ENCODE measurements around the gene POLR1G.
A peak's percentile ranks its signal among the peaks of the same experiment; 100 is the strongest.

The POLR1G gene, protein sequence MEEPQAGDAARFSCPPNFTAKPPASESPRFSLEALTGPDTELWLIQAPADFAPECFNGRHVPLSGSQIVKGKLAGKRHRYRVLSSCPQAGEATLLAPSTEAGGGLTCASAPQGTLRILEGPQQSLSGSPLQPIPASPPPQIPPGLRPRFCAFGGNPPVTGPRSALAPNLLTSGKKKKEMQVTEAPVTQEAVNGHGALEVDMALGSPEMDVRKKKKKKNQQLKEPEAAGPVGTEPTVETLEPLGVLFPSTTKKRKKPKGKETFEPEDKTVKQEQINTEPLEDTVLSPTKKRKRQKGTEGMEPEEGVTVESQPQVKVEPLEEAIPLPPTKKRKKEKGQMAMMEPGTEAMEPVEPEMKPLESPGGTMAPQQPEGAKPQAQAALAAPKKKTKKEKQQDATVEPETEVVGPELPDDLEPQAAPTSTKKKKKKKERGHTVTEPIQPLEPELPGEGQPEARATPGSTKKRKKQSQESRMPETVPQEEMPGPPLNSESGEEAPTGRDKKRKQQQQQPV

DNA sequence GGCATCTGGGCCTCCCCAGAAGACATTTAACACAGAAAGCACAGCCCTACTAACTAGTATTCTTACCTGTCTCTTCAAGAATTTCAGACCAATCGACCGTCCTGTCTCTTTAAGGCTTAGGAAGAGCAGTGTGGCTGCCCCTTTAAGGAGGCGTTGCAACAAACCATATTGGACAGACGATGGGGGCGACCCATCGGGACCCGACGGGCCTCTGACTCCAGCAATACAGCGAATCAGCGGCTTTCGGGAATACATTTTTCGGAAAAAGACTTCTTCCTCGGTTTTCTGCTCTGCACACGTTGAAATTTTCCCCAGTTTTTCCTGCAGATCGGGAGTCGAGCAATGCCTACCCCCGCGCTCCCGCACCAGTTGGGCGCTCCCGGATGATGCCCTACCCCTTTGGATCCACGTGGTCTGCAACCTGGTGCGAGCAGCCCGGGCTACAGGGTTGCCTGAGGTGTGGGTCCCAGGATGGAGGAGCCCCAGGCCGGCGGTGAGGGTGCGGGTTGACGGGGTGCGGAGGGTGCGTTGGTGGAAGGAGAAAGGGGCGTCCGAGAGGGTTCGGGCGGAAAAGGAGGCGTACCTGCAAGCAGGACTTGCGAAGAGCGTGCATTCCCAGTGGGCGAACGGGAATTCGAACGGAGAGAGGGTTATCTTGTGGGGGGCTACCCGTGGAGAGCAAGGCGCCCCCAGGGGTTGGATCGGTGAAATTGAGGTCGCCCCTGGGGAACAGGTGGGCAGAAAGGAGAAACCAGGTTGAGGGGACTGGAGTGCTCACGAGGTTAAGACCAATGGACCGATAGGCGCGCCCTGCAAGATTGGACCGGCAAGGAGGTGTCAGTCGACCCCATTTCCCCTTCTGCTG lies at the start of gene POLR1G:
POLR1G (plus strand) TSS at position 419 of the 865 bp plus-strand sequence; CDS start at position 472, 53 bp downstream.
- DNase-seq: peak; percentile 86 to 93

DNA sequence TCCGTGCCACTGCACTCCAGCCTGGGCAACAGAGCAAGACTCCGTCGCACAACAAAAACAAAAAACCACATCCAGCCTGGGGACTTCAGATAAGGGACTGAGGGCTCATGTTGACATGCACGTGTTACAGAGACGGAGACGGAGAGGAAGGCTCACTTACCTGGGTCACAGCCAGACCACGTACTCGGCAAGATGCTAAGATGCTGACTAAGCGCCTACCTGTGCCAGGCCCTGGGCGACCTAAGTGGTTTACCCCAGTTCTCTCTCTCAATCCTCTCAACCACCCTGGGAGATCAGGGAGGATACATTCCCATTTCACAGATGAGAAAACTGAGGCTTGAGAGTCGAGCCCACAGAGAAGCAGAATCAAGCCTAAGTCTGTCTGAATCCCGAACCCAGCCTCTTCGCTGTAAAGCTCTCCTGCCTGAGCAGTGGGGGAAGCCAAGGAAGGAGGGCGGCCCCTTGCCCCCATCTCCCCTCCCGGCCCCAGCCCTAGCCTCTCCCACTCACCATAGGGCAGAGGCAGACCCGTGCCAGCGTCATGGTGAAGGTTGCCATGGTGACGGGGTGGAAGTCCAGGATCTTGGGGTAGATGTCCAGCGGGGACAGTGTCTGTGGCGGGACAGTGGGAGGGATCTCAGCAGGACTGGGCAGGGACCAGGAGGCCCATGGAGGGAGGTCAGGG lies 49.5 kb upstream of the POLR1G start:
- no peak for DNase-seq

DNA sequence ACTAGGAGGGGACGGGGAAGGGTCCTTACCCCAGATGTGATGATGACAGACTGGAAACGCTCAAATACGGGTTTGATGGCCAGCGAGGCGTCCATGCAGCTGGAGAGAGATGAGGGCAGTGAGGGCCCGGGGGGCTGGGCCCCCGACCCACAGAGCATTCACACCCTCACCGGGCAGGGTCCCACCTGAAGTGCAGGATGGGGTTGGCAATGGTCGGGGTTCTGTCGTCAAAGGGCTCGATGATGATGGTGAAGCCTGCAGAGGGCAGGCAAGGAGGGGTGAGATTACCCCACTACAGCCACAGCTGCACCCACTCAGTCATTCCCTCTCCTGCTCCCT lies 49.0 kb upstream of the POLR1G start:
- no peak for DNase-seq

DNA sequence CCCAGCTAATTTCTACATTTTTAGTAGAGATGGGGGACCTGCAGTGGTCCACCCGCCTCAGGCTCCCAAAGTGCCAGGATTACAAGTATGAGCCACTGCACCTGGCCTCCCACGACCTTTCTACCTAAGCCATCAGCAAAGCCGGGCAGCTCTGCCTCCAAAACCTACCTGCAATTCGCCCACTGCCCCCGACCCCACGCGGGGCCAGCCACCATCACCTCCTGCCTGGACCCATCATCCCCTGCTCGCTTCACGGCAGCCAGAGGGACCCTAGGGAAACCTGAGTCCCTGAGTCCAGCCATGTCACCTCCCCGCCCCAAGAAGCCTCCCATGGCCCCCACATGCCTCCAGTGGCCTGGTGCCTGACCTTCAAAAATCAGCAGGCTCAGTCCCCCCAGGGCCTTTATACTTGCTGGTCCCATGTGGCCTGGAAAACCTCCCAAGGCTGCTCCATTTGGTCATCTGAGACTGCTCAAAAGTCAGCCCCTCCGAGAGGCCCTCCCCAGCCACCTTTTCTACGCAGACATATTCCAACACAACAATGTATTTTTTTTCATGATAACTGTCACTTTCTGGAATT lies 48.1 kb upstream of the POLR1G start:
- DNase-seq: no peak

DNA sequence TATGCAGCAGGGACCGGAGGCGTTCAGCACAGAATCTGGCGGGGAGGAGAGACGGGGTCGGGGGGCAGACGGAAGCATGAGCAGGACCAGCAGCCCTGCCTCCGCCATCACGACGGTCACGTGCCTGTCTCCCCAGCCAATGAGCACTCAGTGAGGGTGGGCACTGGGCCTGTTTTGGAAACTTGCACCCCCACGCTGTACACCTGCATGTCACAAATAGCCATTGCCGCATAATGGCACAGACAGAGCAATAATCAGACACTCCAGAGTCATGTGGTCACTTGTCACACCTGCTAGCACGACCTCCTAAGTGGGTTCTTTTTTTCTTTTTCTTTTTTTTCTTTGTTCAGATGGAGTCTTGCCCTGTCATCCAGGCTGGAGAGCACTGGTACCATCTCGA lies 44.8 kb upstream of the POLR1G start:
- DNase-seq: no peak

DNA sequence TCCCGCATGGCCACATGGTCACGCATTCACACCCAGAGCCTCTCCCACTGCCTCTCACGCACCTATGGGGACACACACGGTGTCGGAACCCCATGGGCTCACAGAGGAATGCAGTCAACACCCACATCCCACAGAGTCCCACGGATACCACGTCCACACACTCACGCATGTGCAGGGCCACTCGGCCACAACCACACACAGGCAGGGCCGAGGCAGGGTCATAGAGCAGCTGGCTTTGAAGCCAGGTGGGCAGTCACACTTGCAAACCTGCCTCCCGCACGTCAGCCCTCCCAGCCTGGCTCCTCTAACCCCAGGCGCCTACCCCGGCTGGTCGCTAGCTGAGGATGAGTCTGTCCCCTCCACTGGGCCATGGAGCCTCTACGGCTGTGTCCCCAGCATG lies 44.2 kb upstream of the POLR1G start:
- no peak for DNase-seq

DNA sequence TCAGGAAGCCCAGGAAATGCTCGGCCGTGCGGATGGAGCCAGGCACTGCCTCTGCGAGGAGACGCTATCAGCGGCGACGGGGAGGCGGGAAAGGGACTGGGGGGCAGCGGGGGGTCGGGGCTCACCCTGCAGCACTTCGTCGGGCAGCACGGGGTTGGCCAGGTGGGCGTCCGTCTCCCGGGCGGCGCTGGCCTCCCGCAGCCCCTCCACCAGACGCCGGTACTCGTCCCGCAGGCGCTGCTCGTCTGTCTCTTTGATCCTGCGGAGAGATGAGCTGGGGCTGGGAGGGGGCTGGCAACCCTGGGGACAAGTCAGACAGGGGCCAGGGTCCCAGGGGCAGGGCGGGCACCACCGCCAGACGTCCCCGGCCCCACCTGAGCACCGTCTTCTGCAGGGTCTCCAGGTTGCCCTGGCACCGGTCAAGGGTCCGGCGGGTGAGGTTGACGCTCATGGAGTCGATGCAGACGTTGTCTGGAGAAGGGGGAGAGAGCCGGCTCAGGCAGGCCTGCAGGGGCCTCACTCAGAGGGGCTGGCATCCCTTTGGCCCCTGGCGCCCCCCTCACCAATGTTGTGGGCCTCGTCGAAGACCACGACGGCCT lies 42.5 kb upstream of the POLR1G start:
- no peak for DNase-seq

DNA sequence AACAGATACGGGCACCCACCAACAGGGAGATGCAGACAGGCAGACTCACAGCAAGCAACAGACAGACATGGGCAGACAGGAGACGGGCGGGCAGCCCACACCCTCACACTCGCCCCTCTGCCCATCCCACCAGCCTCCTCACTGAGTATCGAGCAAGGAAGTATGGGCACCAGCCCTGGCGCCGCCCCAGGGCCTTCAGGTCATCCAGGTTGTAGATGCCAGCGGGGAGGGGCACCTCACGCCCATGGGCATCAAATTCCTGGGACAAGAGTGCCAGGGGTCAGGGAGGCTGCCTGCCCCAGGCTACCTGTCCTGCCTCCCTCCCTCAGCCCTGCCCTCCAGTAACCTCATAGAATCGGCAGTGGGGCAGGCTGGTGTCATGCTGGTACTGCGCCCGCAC lies 41.7 kb upstream of the POLR1G start:
- DNase-seq: no peak

DNA sequence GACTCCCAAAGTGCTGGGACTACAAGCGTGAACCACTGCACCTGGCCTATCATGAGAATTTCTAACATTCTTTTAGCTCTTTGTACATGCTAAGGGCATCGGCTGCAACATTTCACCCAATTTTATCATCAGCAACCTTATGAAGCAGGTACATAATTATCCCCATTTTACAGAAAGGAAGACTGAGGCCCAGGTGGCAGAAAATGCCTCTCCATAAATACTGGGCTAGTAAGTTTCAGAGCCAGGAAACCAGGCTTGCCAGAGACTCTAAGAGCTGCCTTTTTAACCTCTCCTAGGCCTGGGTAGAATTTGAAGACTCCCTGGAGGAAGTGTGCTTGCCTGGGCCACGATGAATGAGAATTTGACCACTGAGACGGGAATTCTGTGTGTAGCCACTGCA lies 38.3 kb upstream of the POLR1G start:
- DNase-seq: no peak

DNA sequence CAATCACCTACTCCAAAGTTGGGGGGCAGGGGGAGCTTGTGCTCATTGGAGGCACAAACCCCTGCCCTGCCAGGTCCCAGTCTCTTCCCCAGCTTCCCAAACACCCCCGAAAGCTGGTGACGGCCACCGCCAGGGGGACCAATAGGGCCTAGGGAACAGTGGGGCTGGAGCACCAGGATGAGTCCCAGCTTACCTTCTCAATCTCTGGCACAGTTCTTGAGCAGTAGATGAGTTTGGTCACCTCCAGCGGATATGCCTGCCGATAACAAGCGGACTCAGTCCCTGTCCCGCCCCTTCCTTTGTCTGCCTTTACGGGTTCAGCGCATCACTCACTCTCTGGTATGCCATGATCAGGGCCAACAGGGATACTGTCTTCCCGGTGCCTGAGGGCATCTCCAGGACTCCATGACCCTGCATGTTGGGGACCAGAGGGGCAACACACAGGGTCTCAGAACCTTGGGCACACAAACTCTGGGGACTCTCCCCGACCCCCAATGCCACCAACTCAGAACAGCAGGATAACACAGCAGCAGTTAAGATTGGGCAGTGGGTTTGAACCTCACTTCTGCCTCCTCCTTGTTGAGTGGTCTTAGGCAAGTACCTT lies 37.6 kb upstream of the POLR1G start:
- no peak for DNase-seq

DNA sequence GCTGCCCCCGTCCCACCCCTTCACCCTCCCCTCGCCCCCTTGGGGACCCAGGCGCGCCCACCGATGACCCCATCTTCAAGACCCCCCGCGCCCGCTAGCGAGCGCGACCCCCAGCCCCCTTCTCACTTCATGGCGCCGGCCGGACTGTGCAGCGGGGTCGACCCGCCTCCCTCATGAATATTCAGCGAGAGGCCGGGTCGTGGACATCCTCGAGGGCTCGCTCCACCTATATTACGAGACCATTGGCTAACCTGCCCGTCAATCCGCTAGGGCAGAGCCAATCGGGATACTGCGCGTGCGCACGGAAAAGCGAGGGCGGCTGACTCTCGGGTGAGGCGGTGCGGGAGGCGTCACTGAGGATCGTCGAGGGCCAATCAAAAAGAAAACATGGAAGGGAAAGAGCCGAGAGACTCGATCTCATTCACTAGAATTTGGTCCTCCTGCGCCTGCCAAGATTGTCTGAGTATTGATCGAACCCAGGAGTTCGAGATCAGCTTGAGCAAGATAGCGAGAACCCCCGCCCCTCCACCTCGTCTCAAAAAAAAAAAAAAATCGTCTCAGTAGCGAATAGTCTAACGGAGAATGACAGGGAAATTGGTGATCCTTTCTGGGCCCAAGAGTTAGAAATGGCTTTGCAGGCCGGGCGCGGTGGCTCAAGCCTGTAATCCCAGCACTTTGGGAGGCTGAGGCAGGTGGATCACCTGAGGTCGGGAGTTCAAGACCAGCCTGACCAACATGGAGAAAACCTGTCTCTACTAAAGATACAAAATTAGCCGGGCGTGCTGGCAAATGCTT lies 35.8 kb upstream of the POLR1G start, which contains the start of gene ERCC2:
ERCC2 (minus strand) TSS at position 164 of the 795 bp plus-strand sequence; CDS start at position 131, 33 bp downstream.
- peak; percentile 95 to 99 for DNase-seq

DNA sequence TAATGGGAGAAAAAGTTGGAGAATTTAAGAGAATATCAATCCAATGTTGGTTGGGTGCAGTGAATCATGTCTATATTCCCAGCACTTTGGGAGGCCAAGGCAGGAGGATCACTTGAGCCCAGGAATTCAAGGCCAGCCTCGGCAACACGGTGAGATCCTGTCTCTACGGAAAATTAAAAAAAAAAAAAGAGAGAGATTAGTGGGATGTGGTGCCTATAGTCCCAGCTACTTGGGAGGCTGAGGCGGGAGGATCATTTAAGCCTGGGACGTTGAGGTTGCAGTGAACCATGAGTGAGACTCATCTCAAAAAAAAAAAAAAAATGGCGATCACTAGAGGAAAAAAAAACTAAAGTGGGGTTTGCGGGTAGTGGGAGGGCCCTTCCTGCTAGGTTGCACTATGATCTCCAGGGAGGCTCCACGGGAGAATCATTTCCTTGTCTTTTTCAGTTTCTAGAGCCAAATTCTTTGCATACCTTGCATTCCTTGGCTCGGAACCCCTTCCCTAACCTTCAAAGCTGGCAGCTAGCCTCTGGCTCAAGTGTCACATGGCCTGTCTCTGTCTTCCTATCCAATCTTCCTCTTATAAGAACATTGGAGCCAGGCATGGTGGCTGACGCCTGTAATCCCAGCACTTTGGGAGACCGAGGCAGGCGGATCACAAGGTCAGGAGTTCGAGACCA lies 30.3 kb upstream of the POLR1G start:
- no peak for DNase-seq

DNA sequence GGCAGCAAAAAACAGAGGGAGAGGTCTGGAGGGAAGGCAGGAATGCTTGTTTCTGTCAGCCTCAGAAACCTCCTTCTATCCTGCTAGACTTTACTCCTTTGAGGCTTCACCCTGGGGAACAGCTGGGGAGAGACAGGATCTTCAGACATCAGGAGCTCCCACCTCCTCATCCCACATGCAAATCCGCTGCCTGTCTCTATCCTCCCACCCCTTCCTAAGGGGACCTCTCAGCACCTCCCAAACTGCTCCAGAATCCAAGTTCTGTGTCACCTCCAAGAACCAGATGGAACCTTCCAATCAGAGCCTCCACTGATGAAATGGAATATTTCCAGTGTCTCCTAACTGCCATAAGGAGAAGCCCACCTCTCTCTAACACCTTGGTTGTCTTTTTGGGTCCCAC lies 26.3 kb upstream of the POLR1G start:
- no peak for DNase-seq

DNA sequence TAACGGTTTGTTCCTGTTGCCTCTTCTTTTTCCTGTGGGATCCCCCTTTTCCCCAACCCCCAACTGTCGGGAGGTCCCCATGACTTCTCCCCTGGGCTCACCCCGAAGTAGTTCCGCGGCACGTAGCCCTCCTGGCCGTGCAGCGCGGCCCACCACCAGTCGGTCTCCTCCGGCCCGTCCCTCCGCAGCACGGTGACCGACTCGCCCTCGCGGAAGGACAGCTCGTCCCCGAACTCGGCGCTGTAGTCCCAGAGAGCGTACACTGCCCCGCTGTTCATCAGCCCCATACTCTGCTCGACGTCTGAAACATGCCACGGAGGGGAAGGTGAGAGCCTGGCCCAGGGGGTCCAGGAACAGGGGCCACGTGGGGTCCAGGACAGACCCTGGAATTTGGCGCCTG lies 24.0 kb upstream of the POLR1G start:
- no peak for DNase-seq

DNA sequence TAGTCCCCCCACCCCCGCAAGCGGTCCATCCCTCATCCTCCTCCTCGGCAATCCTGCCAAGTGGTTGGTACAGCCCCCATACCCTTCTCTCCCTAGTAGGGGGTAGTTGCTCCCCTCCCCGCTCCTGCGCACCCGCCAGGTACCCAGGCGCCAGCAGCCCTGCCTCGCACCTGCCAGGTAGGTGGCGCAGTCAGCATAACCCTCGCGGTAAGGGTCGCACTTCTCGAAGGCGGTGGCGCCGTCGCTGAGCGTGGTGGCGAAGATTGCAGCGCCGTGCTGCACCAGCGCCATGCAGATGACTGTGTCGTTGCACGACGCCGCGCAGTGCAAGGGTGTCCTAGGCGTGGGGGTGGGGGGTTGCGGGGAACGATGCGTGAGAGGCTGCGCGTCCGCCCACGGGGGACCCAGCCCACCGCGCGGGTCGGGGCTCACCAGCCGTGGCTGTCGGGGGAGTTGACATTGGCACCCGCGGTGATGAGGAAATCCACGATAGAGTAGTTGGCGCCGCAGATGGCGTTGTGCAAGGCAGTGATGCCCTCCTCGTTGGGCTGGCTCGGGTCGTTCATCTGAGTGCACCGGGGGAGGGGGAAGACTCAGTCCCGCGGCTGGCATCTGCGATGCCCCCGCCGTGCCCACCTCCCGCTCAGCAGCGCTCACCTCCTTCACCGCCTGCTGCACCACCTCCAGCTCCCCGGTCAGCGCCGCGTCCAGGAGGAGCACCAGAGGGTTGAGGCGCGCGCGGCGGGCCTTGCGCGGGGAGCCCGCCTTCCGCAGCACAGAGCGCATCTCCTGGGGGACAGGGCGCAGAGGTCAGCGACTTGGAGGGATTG lies 20.8 kb upstream of the POLR1G start:
- no peak for DNase-seq

DNA sequence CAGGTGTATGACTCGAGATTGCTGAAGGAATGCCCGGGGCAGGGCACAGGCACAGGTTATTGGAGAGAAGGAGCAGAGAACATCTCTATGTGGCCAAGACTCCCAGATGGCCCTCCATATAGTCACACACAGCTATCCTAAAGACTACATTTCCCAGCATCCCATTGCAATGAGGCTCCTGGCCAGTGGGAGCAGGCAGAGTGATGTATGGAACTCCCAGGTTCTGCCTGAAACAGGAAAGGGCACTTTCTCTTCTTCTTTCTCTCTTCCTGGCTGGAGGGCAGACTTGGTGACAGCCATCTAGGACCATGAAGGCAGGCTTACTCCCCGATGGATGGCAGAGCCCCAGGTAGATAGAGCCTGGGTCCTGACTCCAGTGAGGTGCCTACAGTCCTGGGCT lies 15.1 kb upstream of the POLR1G start:
- no peak for DNase-seq

DNA sequence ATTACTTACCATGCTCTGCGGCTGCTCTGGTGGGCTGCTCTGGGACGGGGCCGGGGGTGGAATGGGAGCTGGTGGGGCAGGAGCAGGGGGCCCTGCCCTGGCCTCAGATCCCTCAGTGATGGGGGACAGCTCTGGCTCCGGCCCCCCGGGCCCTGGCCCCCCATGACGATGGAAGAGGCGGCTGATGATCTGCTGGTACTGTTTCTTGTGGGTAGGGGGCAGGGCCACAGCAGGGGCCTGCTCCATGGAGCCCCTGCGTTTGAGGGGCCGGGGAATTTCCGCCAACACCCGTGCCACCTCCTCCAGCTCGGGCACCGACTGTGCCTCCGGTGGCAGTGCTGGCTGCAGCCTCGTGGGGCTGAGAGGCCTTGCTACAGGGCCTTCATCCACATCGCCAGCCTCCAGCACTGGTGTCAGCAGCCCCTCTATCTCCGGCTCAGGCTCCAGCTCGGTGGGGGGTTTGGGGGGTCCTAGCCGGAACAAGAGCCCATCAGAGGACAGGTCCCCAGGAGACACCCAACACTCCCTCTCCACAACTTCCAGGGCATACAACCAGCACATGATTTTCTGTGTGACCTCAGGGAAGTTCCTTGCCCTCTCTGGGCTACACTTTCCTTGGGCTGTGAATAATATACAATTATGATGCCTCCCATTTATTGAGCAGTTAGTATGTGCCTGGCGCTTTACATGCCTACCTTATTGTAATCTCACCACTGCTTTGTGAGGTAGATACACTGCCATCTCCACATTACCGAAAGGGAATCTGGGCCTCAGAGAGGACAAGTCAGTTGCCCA lies 14.4 kb upstream of the POLR1G start:
- DNase-seq: no peak

DNA sequence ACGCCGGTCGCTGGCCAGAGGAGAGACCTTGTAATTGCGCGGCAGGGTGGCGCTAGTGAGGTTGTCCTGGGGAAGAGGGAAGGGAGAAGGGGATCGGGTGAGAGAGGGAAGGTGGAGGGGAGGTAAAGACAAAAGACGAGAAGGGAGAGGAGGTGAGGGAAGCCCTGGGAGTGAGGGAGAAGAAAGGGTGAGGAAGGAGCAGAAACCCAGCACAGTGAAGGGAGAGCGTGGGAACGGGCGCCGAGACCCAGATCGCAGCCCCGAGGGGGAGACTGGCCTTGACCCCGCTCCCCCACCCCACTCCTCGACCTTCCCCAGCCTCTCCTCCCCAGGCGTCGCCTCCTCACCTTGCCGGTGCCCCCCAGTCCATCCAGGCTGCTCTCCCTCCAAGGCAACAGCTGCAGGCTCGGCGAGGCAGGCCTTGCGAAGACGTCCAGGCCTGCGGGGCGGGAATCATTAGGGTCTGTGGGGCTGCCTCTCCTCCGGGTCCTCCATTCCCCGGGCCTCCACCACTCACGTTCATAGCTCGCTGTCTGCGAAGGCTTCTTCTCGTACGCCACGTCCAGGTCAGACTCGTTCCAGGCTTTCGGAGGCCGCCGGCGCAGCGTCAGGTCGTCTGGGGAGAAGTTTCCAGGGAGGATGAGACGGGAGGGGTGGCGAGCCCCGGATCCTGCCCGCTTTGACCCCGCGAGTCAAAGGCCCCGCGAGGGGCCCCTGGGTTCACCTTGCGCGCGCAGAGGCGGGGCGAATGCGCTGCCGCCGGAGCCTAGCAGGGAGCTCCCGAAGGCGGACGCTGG lies 10.4 kb upstream of the POLR1G start:
- DNase-seq: no peak
